Right lobe of liver (tissue), 6 donors: ENCODE measurements around the gene TMTC1. TPM values are rescaled to one million over a fixed set of nuclear protein-coding genes. Genes with fewer than 3 reads are reported as not detected.
A peak's percentile ranks its signal among the peaks of the same experiment; 100 is the strongest.
"Not testable (repeated sequence)": the region's sequence is repeated elsewhere in the genome, so short reads cannot be mapped to it uniquely, and the experiment has no call there.

ENCODE experiments used
- ATAC-seq, 4 donors: fragments of 200-7000 bp; cut with Tn5 transposase; one replicate each; pipeline ENCODE4 v1.9.1; 2020; ENCODE audit warnings: mild to moderate bottlenecking in 4 of 4, moderate library complexity in 4 of 4
- DNase-seq, 3 donors: peaks; one replicate each; pipeline ENCODE4 v3.0.0-alpha.2; 2020
- H3K27ac ChIP-seq, 3 donors: fragments of 200-600 bp; one replicate each; pipeline ENCODE4 v1.8.0; 2022
- H3K27me3 ChIP-seq, 2 donors: fragments of 200-600 bp; one replicate each; pipeline ENCODE4 v1.8.0; 2022
- H3K36me3 ChIP-seq, 4 donors: fragments of 200-600 bp; sonication (generic) in 1 of 4; one replicate each; pipeline versions ENCODE4 v1.5.1 to v1.8.0; 2017 to 2022; ENCODE audit warnings: control low read depth in 1 of 4
- H3K4me1 ChIP-seq, 4 donors: fragments of 200-600 bp; sonication (generic) in 1 of 4; one replicate each; pipeline versions ENCODE4 v1.5.1 to v1.8.0; 2017 to 2022; ENCODE audit warnings: control low read depth in 1 of 4
- H3K4me3 ChIP-seq, 3 donors: fragments of 200-600 bp; one replicate each; pipeline ENCODE4 v1.8.0; 2022
- H3K9me3 ChIP-seq, 4 donors: fragments of 200-600 bp; sonication (generic) in 1 of 4; one replicate each; pipeline versions ENCODE4 v1.5.1 to v1.8.0; 2017 to 2022; ENCODE audit warnings: control low read depth in 1 of 4
- POLR2A ChIP-seq: fragments of 450-650 bp; IDR thresholded peaks from one replicate; pipeline ENCODE4 v1.6.1; 2017; ENCODE audit warnings: antibody characterized with exemption, mild to moderate bottlenecking
- WGBS: methylation state at CpG from one replicate; pipeline ENCODE4 v1.1.6; 2018; ENCODE audit warnings: low coverage, low lambda C conversion rate; ENCODE audit not compliant: insufficient coverage; ENCODE audit errors: missing lambda C conversion rate; 5-methylcytosine and 5-hydroxymethylcytosine counted together
- intact Hi-C, 2 donors: fragments of 100-400 bp; cut with DNase I; formaldehyde crosslinking; loops; one replicate each; pipeline versions ENCODE4 v1.11.2 to v1.14.1; 2022
- total RNA-seq, 6 experiments: library from RNA; depleted of rRNA in 2 of 6; stranded (reverse); fragments of >200 nt in 2 of 6; fragmentation: NEBNext Ultra II Directional in 3 of 6; extraction: Animal tissue kit (Norgen Biotek cat#: 25700) in 3 of 6; gene quantifications; one replicate each; pipeline versions ENCODE4 v1.1.0 to v1.2.4, GENCODE V29; 2016 to 2023
- TF ChIP-seq, protein P1 (sequence below), 4 donors: fragments of 200-600 bp in 3 of 4; fragments of 450-650 bp in 1 of 4; IDR thresholded peaks; one replicate each; pipeline versions ENCODE4 v1.5.1 to v1.8.0; 2016 to 2022; ENCODE audit warnings: antibody characterized with exemption in 4 of 4, mild to moderate bottlenecking in 2 of 4
- donor health status: DM: no; HTN: yes; CAD: no.
- donor health status: DM: no; HTN: no; CAD: no.
- donor health status: DM: no; HTN: no; CAD: no.
- donor health status: DM: no; HTN: yes; CAD: no.
- donor health status: DM: no; HTN: yes; CAD: no.

The TMTC1 gene
- total RNA-seq, 6 experiments from 2014 or later: 3.0 to 4.2 (median 3.5) TPM

DNA sequence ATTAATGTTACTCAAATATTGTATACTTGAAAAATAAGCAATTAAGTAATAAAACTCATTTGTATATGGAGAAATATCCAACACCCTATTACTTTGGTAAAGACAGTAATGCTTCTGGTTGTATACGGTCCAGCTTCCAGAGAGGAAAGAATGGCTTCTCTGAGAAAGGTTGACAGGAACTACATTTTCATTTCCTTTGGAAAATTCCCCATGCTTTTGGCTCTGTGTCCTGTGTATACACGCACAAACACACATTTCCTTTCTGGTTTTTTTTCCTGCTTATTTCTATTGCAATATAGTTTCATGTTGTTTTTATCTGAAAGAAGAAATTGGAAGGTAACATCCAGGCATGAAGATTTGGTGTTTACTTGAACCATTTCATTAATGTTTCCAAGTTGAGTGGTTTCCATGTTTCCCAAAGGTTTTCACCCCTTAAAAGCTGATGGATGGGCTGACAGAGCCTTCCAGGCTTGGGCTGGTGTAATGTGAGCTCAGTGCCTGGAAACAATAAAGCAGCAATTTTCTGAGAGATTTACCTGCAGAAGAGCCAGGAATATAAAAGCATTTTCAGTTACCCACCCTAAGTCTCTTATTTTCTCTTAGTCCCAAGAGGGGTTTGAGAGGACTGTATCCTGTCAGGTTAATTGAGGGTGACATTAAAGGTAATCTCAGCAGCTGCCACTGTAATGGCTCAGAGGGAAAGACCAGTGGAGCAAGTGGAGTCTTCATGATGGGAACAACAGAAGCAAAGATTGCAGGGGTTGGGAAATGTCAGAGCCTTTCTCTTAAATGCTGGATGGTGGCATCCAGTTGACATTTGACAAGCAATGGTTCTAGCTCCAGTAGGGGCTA, 33.4 kb upstream of the TMTC1 start:
- Histone ChIP-seq H3K9me3 (no peaks in the 10 kb centered on the region), H3K36me3 (no peaks in the 10 kb centered on the region), H3K27me3 (no peaks in the 10 kb centered on the region), H3K4me1 (no peaks in the 10 kb centered on the region), H3K4me3 (no peak overlapping the region), H3K27ac (no peak overlapping the region)
- intact Hi-C loops: no loop called here
- ATAC-seq (no peak), DNase-seq (no peak)
- TF ChIP-seq, protein P1, sequence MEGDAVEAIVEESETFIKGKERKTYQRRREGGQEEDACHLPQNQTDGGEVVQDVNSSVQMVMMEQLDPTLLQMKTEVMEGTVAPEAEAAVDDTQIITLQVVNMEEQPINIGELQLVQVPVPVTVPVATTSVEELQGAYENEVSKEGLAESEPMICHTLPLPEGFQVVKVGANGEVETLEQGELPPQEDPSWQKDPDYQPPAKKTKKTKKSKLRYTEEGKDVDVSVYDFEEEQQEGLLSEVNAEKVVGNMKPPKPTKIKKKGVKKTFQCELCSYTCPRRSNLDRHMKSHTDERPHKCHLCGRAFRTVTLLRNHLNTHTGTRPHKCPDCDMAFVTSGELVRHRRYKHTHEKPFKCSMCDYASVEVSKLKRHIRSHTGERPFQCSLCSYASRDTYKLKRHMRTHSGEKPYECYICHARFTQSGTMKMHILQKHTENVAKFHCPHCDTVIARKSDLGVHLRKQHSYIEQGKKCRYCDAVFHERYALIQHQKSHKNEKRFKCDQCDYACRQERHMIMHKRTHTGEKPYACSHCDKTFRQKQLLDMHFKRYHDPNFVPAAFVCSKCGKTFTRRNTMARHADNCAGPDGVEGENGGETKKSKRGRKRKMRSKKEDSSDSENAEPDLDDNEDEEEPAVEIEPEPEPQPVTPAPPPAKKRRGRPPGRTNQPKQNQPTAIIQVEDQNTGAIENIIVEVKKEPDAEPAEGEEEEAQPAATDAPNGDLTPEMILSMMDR (IDR thresholded peaks at IDR 0.05): no peak
- TF ChIP-seq POLR2A: no peak
- WGBS: 53% methylated on average over 2 of the region's 2 CpGs

DNA sequence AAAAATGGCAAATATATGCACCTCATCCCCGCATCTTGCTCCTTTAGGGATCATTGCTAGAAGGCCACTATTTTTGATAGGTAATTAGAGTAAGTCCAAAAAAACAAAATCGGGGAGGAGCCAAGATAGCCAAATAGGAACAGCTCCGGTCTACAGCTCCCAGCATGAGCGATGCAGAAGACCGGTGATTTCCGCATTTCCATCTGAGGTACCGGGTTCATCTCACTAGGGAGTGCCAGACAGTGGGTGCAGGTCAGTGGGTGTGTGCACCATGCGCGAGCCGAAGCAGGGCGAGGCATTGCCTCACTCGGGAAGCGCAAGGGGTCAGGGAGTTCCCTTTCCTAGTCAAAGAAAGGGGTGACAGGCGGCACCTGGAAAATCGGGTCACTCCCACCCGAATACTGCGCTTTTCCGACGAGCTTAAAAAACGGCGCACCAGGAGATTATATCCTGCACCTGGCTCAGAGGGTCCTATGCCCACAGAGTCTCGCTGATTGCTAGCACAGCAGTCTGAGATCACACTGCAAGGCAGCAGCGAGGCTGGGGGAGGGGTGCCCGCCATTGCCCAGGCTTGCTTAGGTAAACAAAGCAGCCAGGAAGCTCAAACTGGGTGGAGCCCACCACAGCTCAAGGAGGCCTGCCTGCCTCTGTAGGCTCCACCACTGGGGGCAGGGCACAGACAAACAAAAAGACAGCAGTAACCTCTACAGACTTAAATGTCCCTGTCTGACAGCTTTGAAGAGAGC, 26.0 kb upstream of the TMTC1 start:
- intact Hi-C loops, H3K36me3 ChIP-seq, H3K27ac ChIP-seq, ATAC-seq, H3K4me3 ChIP-seq, H3K27me3 ChIP-seq, H3K9me3 ChIP-seq, DNase-seq, H3K4me1 ChIP-seq: not testable (repeated sequence)
- WGBS: 81% methylated on average over 2 of the region's 24 CpGs

DNA sequence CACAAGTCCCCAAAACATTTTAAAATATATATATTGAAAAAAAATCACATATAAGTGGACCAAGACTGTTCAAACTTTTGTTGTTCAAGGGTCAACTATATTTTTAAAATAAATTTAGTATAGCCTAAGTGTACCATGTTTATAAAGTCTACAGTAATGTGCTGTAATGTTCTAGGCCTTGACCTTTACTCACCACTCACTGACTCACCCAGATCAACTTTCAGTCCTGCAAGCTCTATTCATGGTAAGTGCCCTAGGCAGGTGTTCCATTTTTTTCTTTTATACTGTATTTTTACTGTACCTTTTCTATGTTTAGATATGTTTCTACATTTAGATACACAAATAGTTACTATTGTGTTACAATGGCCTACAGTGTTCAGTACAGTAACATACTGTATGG, 23.4 kb upstream of the TMTC1 start:
- Histone ChIP-seq H3K36me3 (no peaks in the 10 kb centered on the region), H3K9me3 (peaks cover 0 to 3% (median 0%) of the 10 kb centered on the region in 4 donors), H3K4me3 (no peak overlapping the region), H3K27ac (no peak overlapping the region), H3K4me1 (no peaks in the 10 kb centered on the region), H3K27me3 (no peaks in the 10 kb centered on the region)
- no peak for TF ChIP-seq POLR2A
- TF ChIP-seq, protein P1 (IDR thresholded peaks at IDR 0.05): no peak
- DNase-seq: no peak
- peak in 1 of 4 donors; percentile 74 for ATAC-seq
- intact Hi-C loops: no loop called here

DNA sequence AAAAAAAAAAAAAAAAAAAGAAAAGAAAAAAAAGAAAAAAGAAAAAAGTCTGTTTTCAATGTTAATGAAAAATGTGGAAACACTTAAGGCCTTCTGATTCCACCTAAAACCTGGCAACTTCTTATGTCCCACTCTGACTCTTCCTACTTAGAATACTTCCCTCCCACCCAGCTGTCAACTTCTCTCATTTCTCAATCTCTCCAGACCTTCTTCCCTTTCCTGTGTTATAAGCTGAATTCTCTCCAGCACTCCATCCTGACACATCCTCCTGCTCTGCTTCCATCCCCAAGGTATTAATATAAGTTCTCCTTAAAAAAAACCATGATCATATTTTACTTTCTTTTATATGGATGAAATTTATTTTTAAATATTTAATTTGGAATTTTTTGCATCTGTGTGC, 20.3 kb upstream of the TMTC1 start:
- Histone ChIP-seq H3K4me1 (no peaks in the 10 kb centered on the region), H3K9me3 (peaks cover 0 to 3% (median 0%) of the 10 kb centered on the region in 4 donors), H3K4me3 (no peak overlapping the region), H3K27me3 (no peaks in the 10 kb centered on the region), H3K27ac (no peak overlapping the region), H3K36me3 (no peaks in the 10 kb centered on the region)
- no peak for TF ChIP-seq POLR2A
- TF ChIP-seq, protein P1 (IDR thresholded peaks at IDR 0.05): no peak
- no peak for ATAC-seq
- DNase-seq: no peak
- intact Hi-C loops: no loop called here

DNA sequence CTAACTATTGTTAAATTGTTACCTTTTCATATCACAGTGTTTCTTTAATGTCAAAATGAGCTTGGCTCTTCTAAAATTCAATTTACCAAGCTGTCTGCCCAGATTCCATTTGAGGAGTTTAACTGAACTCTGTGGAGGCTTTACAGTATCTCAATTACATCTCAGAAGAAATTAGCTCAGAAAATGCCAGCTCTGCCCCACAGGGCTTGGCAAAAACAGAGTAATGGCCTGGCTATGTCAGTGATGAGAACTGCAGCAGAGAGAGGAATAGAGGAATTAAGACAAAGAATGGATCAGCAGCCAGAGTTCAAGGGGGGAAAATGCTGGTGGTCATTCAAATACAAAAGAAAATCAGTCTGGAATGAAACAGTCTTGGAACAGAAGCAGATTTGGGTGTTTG, 15.8 kb upstream of the TMTC1 start:
- no peak overlapping the region for H3K4me3 ChIP-seq
- ATAC-seq (no peak), DNase-seq (no peak)
- no peaks in the 10 kb centered on the region for H3K4me1 ChIP-seq
- no peak overlapping the region for H3K27ac ChIP-seq
- H3K36me3 ChIP-seq: no peaks in the 10 kb centered on the region
- H3K9me3 ChIP-seq: peaks cover 0 to 3% (median 0%) of the 10 kb centered on the region in 4 donors
- intact Hi-C loops: no loop called here
- no peaks in the 10 kb centered on the region for H3K27me3 ChIP-seq
- TF ChIP-seq POLR2A: no peak
- TF ChIP-seq, protein P1 (IDR thresholded peaks at IDR 0.05): no peak
